Tibial nerve (tissue), 3 donors: ENCODE measurements around the gene IFITM10.

Experiments
- EP300 ChIP-seq, 2 donors: sonication (generic); formaldehyde crosslinking; IDR thresholded peaks; one replicate each; pipeline ENCODE4 v1.6.1; 2017; ENCODE audit warnings: antibody characterized with exemption in 2 of 2, mild to moderate bottlenecking in 1 of 2
- POLR2A ChIP-seq, 2 donors: fragments of 450-650 bp; IDR thresholded peaks; one replicate each; pipeline ENCODE4 v1.6.1; 2017; ENCODE audit warnings: antibody characterized with exemption in 2 of 2, mild to moderate bottlenecking in 2 of 2, moderate library complexity in 2 of 2

DNA sequence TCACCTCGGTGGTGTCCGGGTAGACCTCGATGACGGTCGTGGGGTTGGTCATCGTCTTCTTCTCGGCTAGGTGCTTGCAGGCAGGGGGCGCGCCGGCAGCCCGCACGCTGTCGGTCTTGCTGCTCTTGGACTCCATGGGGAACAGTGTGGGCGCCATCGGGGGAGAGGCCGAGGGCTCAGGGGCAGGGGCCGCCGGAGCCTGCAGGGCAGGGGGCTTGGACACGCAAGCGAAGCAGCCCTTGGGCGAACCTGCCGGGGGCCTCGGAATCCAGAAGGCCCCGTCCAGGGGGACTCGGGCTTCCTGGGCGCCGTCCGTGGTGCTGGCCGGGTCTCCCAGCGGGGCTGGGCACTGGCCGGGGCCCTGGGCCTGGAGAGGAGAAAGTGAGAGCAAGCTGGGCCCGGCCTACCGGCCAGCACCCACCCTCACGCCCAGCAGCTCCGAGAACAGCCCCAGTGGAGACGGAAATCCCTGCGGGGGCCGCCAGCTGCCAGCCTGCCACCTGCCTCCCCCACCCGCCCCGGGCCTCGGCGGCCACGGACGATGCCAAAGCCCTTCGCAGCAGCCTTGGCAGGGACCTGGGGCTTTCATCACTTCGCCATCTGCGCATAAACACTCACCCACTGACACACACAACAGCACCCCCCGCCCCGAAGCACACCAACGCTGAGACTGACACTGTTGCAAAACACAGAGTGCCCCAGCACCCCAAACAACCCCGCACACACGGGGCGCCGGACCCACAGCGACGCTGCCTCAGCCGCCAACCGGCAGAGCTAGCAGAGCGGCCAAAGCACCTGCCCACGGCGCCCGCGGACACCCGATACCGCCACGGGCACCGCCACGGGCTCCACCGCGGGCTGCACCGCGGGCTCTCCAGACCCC, 2.4 kb downstream of the IFITM10 start:
- no peak for TF ChIP-seq POLR2A (IDR thresholded peaks at IDR 0.05)
- peak in 1 of 2 donors; percentile 9 for TF ChIP-seq EP300 (IDR thresholded peaks at IDR 0.05)
